Measurements from ENCODE around the gene SERPINB1. TPM values are rescaled to one million over a fixed set of nuclear protein-coding genes. Genes with fewer than 3 reads are reported as not detected.
"Not testable (repeated sequence)": the region's sequence is repeated elsewhere in the genome, so short reads cannot be mapped to it uniquely, and the experiment has no call there.

Gene SERPINB1
- polyA plus RNA-seq, 4 donors: 15.4 to 22.8 (median 19.2) TPM

GRCh38 chr6:2820415-2820814 lies 21.2 kb downstream of the SERPINB1 start:
- no peak for DNase-seq (ENCODE audit: low read depth in 4 of 4, low spot score in 2 of 4)

- no peak for DNase-seq (ENCODE audit: low read depth in 4 of 4, low spot score in 2 of 4)
Observed at GRCh38 chr6:2819978-2820377, 21.7 kb downstream of the SERPINB1 start.

GRCh38 chr6:2819115-2819514 lies 22.5 kb downstream of the SERPINB1 start:
- no peak for DNase-seq (ENCODE audit: low read depth in 4 of 4, low spot score in 2 of 4)

GRCh38 chr6:2818593-2818992 lies 23.1 kb downstream of the SERPINB1 start:
- no peak for DNase-seq (ENCODE audit: low read depth in 4 of 4, low spot score in 2 of 4)

- no peak for DNase-seq (ENCODE audit: low read depth in 4 of 4, low spot score in 2 of 4)
Observed at GRCh38 chr6:2817903-2818443, 23.7 kb downstream of the SERPINB1 start.

GRCh38 chr6:2816158-2816557 lies 25.5 kb downstream of the SERPINB1 start:
- DNase-seq (ENCODE audit: low read depth in 4 of 4, low spot score in 2 of 4): no peak

GRCh38 chr6:2812695-2813094 lies 29.0 kb downstream of the SERPINB1 start:
- DNase-seq (ENCODE audit: low read depth in 4 of 4, low spot score in 2 of 4): no peak

- DNase-seq (ENCODE audit: low read depth in 4 of 4, low spot score in 2 of 4): no peak
Observed at GRCh38 chr6:2810092-2810671, 31.5 kb downstream of the SERPINB1 start.

GRCh38 chr6:2809015-2809414 lies 32.6 kb downstream of the SERPINB1 start:
- DNase-seq (ENCODE audit: low read depth in 4 of 4, low spot score in 2 of 4): no peak

- no peak for DNase-seq (ENCODE audit: low read depth in 4 of 4, low spot score in 2 of 4)
Observed at GRCh38 chr6:2807342-2808090, 34.1 kb downstream of the SERPINB1 start.

- DNase-seq (ENCODE audit: low read depth in 4 of 4, low spot score in 2 of 4): no peak
Observed at GRCh38 chr6:2806644-2807043, 35.0 kb downstream of the SERPINB1 start.

- no peak for DNase-seq (ENCODE audit: low read depth in 4 of 4, low spot score in 2 of 4)
Observed at GRCh38 chr6:2805031-2805430, 36.6 kb downstream of the SERPINB1 start.

- DNase-seq (ENCODE audit: low read depth in 4 of 4, low spot score in 2 of 4): no peak
Observed at GRCh38 chr6:2804516-2804915, 37.1 kb downstream of the SERPINB1 start.

GRCh38 chr6:2803731-2804429 lies 37.8 kb downstream of the SERPINB1 start:
- no peak for DNase-seq (ENCODE audit: low read depth in 4 of 4, low spot score in 2 of 4)

GRCh38 chr6:2802521-2803060 lies 39.1 kb downstream of the SERPINB1 start:
- no peak for DNase-seq (ENCODE audit: low read depth in 4 of 4, low spot score in 2 of 4)

- DNase-seq (ENCODE audit: low read depth in 4 of 4, low spot score in 2 of 4): not testable (repeated sequence)
Observed at GRCh38 chr6:2801687-2802086, 40.0 kb downstream of the SERPINB1 start.

GRCh38 chr6:2800552-2801316 lies 40.9 kb downstream of the SERPINB1 start:
- DNase-seq (ENCODE audit: low read depth in 4 of 4, low spot score in 2 of 4): no peak

GRCh38 chr6:2799936-2800527 lies 41.6 kb downstream of the SERPINB1 start:
- DNase-seq (ENCODE audit: low read depth in 4 of 4, low spot score in 2 of 4): no peak

GRCh38 chr6:2798586-2799134 lies 43.0 kb downstream of the SERPINB1 start:
- DNase-seq (ENCODE audit: low read depth in 4 of 4, low spot score in 2 of 4): no peak

- no peak for DNase-seq (ENCODE audit: low read depth in 4 of 4, low spot score in 2 of 4)
Observed at GRCh38 chr6:2797564-2798031, 44.1 kb downstream of the SERPINB1 start.

All from left renal cortex interstitium (tissue), 4 donors.